Measurements from ENCODE around the gene ZNF740. TPM values are rescaled to one million over a fixed set of nuclear protein-coding genes. Genes with fewer than 3 reads are reported as not detected.

Gene ZNF740
- total RNA-seq, 1 donor from 2014 or later = 59.6 TPM

DNA sequence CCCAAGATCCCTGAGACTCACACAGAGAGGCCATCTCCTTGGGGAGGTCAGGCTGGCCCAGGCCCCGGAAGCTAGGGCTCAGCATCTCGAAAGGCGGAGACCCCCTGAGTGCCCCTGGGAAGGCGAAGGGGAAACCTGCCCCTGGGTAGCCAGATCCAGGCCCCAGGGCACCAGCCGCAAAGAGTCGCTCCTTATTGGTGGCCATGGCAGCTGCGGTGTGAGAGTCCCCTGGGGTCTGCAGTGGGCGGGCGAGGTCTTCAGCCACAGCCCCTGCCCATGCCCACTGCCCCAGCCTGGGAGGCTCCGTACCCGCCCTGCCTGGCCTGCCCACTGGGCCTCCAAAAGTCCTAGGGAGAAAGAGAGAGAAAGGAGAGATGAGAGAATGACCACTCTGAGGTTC, 46.8 kb downstream of the ZNF740 start:
- DNase-seq (ENCODE audit: low read depth, low spot score) = no peak
- Mint-ChIP-seq H3K9me3 (no peaks in the 10 kb centered on the region), H3K4me3 (peak overlapping the region; percentile 65), H3K4me1 (peaks cover 59% of the 10 kb centered on the region), H3K36me3 (ENCODE audit: low read depth) (no peaks in the 10 kb centered on the region), H3K27ac (ENCODE audit: unreplicated experiment) (no peak overlapping the region), H3K27me3 (ENCODE audit: low read depth) (peaks cover 53% of the 10 kb centered on the region)
- TF ChIP-seq, protein P1, sequence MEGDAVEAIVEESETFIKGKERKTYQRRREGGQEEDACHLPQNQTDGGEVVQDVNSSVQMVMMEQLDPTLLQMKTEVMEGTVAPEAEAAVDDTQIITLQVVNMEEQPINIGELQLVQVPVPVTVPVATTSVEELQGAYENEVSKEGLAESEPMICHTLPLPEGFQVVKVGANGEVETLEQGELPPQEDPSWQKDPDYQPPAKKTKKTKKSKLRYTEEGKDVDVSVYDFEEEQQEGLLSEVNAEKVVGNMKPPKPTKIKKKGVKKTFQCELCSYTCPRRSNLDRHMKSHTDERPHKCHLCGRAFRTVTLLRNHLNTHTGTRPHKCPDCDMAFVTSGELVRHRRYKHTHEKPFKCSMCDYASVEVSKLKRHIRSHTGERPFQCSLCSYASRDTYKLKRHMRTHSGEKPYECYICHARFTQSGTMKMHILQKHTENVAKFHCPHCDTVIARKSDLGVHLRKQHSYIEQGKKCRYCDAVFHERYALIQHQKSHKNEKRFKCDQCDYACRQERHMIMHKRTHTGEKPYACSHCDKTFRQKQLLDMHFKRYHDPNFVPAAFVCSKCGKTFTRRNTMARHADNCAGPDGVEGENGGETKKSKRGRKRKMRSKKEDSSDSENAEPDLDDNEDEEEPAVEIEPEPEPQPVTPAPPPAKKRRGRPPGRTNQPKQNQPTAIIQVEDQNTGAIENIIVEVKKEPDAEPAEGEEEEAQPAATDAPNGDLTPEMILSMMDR (conservative IDR thresholded peaks at IDR 0.05) = no peak

GRCh38 chr12:53227836-53228235, 47.3 kb downstream of the ZNF740 start:
- peaks cover 59% of the 10 kb centered on the region for H3K4me1 Mint-ChIP-seq
- no peak overlapping the region for H3K27ac Mint-ChIP-seq (ENCODE audit: unreplicated experiment)
- no peak overlapping the region for H3K4me3 Mint-ChIP-seq
- peaks cover 58% of the 10 kb centered on the region for H3K27me3 Mint-ChIP-seq (ENCODE audit: low read depth)
- TF ChIP-seq, protein P1 (conservative IDR thresholded peaks at IDR 0.05) = no peak
- no peak for DNase-seq (ENCODE audit: low read depth, low spot score)
- no peaks in the 10 kb centered on the region for H3K9me3 Mint-ChIP-seq
- H3K36me3 Mint-ChIP-seq (ENCODE audit: low read depth) = no peaks in the 10 kb centered on the region

GRCh38 chr12:53229454-53229853, 48.9 kb downstream of the ZNF740 start:
- TF ChIP-seq, protein P1 (conservative IDR thresholded peaks at IDR 0.05) = no peak
- DNase-seq (ENCODE audit: low read depth, low spot score) = no peak
- H3K4me3 Mint-ChIP-seq = peak overlapping the region; percentile 11
- H3K36me3 Mint-ChIP-seq (ENCODE audit: low read depth) = no peaks in the 10 kb centered on the region
- peaks cover 57% of the 10 kb centered on the region for H3K4me1 Mint-ChIP-seq
- no peaks in the 10 kb centered on the region for H3K9me3 Mint-ChIP-seq
- H3K27me3 Mint-ChIP-seq (ENCODE audit: low read depth) = peaks cover 62% of the 10 kb centered on the region
- H3K27ac Mint-ChIP-seq (ENCODE audit: unreplicated experiment) = peak overlapping the region; percentile 44

DNA sequence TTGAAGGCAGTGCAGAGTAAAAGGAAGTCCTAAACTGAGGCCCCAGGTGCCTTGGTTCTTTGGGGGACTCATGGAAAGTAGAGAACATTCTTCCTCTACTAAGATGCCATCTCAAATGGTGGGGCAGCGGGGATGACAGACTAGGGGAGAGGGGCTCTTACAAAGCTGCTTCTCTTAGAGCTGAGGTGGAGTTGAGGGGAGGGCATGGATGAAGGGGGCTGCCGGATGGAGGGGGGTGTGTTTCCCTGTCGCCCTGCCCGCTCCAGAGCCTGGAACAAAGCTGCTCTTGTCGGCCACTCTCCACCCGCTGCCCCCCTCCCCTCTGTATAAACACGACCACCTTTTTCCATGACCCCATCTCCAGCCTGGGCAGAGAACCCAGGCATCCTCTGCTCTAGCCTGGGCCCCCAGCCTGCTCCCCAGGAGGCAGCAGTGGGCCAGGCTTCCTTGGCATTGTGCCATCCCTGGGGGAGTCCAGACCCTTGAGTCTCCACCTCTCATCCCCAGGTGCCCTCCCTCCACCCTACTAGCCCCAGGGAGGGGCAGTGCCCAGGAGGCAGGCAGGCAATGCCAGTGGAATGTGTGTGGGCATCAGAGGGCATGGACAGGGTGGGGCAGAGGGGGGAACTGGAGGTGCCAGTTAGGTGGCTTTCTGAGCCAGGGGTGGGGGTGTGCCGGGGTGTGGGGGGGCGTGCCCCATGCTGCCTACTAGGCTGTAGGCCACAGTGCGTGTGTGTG, 49.8 kb downstream of the ZNF740 start:
- Mint-ChIP-seq H3K9me3 (no peaks in the 10 kb centered on the region), H3K27ac (ENCODE audit: unreplicated experiment) (peak overlapping the region; percentile 44), H3K36me3 (ENCODE audit: low read depth) (no peaks in the 10 kb centered on the region), H3K27me3 (ENCODE audit: low read depth) (peaks cover 56% of the 10 kb centered on the region), H3K4me3 (peak overlapping the region; percentile 65), H3K4me1 (peaks cover 52% of the 10 kb centered on the region)
- DNase-seq (ENCODE audit: low read depth, low spot score) = no peak
- TF ChIP-seq, protein P1 (conservative IDR thresholded peaks at IDR 0.05) = no peak

DNA sequence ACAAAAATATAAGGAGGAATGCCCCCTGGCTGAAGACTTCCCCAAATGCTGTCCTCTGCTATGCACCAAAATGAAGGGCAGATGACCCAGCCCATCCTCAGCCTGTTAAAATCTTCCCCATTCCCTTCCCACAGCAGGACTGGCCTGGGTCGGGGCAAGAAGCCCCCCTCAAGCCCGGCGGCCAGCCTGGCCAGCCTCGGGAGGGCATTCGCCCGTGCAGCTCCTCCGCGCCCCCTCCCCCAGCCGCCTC, 51.1 kb downstream of the ZNF740 start:
- Mint-ChIP-seq H3K4me1 (peaks cover 44% of the 10 kb centered on the region), H3K4me3 (peak overlapping the region; percentile 64), H3K27me3 (ENCODE audit: low read depth) (peaks cover 56% of the 10 kb centered on the region), H3K36me3 (ENCODE audit: low read depth) (no peaks in the 10 kb centered on the region), H3K27ac (ENCODE audit: unreplicated experiment) (no peak overlapping the region), H3K9me3 (no peaks in the 10 kb centered on the region)
- no peak for DNase-seq (ENCODE audit: low read depth, low spot score)
- TF ChIP-seq, protein P1 (conservative IDR thresholded peaks at IDR 0.05) = no peak

Measured in neural crest cell (in vitro differentiated cells).